DMS153 treated with DMSO at 0.1 percent for 48 hours (cell line): Measurements from ENCODE around the gene ACBD6.
"Not testable (repeated sequence)": the region's sequence is repeated elsewhere in the genome, so short reads cannot be mapped to it uniquely, and the experiment has no call there.

Source experiments
- DNase-seq: peaks from one replicate; lab custom pipeline; 2025; ENCODE audit not compliant: unreplicated experiment; lab: John Stamatoyannopoulos, UW

The ACBD6 gene

DNA sequence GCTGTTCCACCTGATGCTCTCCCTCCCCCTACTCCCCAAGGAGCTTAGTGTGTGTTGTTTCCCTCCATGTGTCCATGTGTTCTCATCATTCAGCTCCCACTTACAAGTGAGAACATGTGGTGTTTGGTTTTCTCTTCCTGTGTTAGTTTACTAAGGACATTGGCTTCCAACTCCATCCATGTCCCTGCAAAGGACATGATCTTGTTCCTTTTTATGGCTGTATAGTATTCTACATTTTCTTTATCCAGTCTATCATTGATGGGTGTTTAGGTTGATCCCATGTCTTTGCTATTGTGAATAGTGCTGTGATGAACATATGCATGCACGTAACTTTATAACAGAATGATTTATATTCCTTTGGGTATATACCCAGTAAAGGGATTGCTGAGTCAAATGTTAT is 81.2 kb downstream of the ACBD6 start:
- not testable (repeated sequence) for DNase-seq

DNA sequence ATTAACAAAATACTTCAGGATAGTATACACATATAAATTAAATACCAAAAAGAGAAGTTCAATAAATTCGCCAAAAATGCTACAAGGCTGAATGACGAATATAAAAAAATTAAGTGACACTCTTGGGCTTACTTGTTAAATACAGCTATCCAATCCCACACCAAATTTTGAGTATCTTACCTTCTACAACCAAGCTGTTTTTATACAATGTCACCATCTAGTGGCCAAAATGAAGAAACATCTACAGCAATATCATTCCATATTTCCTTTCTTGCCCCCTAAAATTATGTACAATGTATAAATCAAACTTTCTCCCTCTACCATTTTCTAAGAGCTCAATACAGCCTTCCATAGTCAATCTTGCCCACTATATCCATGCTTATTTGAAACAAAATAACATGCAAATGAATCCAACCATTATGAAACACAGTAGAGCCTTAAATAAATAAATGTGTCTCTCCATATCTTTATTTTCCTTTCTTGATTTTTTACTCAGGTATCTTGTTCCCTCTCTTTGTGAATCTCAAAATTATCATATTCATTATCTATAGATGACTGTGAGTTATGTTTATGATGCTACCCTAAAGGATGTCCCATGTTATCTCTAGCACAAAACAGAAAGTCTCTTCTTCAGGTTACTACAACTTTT is 86.3 kb downstream of the ACBD6 start:
- peak; percentile 80 for DNase-seq

DNA sequence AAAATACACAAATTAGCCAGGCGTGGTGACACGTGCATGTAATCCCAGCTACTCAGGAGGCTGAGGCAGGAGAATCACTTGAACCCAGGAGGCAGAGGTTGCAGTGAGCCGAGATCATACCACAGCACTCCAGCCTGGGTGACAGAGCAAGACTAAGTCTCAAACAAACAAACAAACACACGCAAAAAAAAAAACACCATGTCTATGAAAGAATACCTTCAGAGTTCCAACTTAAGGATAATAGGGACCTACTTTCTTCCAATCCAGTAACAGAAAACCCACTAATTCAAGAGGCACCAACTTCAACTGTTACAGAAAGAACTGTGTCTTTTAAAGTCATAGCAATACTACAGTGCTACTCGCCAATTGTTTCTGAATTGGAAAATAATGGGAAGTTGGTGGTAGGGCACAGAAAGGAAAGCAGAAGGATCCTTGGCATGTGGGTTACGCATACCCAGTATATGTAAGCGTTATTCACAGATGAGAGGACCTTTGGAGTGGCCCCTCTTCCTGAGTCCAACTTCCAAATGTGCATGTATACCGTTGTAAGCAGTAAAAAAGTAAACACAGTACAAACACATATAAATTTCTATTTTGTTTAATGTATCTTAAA is 87.0 kb downstream of the ACBD6 start:
- DNase-seq: no peak

DNA sequence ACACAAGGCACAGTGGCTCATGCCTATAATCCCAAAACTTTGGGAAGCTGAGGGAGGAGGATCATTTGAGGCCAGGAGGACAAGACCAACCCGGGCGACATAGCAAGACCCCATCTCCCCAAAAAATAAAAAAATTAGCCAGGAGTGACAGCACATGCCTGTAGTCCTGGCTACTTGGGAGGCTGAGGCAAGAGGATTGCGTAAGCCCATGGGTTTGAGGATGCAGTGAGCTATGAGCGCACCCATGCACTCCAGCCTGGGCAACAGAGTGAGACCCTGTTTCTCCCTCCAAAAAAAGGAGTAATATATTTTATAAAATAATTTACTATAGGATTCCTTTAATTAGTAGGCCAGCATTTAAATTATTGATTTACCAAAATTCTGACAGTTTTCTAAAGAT is 89.8 kb downstream of the ACBD6 start:
- no peak for DNase-seq

DNA sequence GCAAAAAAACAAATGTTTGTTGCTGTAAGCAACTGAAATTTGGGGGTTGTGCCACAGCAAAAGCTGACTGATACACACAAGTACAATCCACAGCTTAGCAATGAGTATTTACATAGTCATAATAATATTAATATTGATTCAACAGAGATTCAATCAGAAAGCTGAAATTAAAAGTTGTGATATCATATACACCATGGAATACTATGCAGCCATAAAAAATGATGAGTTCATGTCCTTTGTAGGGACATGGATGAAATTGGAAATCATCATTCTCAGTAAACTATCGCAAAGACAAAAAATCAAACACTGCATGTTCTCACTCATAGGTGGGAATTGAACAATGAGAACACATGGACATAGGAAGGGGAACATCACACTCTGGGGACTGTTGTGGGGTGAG is 94.2 kb downstream of the ACBD6 start:
- not testable (repeated sequence) for DNase-seq

DNA sequence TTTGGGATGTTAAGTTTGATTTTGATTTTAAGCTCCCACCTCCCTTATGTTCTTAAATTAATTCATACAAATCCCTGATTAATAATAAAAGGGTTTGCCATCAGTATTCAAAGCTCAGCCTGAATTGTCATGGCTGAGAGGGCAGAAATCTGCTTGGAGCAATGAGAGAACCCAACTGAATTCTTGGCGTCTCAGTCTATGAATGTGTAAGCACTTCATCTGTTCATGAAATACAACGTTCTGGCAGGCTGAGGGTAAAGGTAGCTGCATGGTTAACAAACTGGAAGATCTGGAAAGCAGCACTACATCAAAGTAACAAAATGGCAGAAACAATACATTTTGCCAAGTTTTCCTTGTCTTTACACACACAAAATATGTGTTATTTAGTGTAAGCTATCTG is 95.3 kb downstream of the ACBD6 start:
- DNase-seq: no peak

DNA sequence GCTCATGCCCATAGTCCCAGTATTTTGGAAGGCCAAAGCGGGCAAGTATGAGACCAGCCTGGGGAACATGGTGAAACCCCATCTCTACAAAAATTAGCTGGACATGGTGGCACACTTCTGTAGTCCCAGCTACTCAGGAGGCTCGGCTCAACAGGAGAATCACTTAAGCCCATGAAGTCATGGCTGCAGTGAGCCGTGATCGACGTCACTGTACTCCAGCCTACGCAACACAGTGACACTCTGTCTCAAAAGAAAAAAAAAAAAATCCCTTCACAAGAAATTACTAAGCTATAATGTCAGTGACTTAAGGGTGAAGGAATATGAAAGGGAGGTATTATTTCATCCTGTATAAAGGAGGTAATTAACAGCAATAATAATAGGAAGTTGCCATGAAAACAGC is 99.8 kb downstream of the ACBD6 start:
- DNase-seq: no peak

DNA sequence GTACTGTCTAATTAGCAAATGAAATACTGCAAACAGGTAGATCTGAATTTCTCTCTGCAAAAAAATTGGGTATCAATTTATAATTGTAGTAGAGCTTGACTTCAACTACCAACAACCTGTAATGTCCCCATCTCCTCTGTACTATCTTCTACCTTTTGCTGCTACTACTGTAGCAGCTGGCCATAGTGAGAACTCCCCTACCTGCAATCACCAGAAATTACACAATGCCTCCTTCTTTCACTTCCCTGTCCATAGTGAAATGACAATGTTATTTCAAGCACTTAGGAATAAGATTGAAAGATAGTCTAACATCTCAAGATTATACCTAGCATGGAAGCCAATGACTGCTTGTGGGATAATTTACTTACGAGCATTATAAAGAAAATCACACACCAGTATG is 100.4 kb downstream of the ACBD6 start:
- DNase-seq: no peak

DNA sequence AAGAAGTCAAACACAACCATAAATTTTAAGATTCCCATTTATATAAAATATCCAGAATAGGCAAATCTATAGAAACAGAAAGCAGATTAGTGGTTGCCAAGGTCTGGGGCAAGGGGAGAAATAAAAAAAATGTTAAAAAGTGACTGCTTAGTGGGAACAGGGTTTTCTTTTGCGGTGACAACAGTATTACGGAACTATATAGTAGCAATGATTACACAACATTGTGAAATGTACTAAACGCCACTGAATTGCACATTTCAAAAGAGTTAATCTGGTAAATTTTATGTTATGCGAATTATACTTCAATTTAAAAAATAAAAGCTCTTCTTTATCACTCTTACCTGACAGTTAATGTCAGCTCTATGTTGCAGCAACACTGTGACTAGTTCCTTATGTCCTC is 105.2 kb downstream of the ACBD6 start:
- DNase-seq: no peak

DNA sequence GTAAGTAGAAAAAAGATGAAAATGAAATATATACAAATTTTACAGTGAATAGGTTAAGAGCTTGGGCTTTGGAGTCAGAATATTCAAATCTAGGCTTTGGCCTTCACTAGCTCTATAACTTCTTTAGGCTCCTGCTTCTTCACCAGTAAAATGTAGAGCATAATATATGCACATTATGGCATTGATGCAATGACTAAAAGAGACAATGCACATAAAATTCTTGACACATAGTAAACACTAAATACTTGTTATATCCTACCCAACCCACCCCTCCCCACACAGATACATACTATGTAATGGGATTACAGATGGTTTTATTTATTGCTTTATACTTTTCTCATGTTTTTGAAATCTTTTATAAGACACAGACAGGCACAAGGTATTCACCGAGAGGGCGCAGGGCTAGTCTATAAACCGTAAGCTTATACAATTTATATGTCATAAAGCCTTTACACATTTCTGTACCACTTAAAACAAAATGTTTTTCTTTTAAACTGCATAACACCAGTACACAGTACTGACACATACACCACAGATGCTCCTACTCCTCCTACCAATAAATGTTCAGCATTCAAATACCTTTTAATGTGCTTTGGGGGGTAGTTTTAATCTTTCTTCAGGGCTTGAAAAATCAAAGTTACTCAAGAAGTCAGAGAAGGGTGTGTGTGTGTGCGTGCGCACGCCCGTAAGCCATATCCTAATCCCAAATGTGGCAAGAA is 109.8 kb downstream of the ACBD6 start:
- DNase-seq: no peak

DNA sequence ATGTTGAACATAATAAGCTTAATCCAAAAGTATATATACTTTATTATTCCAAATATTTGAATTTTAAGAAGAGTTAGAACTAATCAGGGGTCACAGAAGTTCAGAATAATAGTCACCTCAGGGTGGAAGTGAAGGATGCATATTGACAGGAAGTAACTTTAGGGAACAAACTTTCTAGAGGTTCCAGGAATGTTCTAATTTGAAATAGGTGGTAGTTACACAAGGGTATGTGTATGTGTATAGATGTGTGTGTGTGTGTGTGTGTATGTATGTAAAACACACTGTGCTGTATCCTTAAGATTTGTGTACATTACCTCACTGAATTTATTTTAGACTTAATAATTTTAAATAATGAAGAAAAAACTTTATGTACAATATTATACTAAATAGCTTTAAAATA is 110.4 kb downstream of the ACBD6 start:
- DNase-seq: no peak

DNA sequence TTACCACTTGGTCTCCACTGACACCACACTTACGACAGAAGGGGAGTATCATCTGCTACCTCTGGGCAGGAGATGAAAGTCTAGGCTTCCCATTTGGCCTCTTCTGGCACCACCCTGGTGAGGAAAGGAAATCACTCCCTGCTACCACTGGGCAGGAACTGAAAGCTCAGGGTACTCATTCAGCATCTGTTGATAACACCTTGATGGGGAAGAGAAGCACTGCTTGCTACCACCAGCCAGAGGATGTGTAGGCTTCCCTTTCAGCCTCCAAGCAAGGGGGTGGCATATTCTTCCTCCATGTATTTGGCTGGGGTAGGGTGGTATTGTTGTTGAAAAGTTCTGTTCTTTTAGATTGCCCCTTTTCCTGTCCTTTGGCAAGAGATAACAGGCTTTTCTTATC is 115.0 kb downstream of the ACBD6 start:
- DNase-seq: no peak

DNA sequence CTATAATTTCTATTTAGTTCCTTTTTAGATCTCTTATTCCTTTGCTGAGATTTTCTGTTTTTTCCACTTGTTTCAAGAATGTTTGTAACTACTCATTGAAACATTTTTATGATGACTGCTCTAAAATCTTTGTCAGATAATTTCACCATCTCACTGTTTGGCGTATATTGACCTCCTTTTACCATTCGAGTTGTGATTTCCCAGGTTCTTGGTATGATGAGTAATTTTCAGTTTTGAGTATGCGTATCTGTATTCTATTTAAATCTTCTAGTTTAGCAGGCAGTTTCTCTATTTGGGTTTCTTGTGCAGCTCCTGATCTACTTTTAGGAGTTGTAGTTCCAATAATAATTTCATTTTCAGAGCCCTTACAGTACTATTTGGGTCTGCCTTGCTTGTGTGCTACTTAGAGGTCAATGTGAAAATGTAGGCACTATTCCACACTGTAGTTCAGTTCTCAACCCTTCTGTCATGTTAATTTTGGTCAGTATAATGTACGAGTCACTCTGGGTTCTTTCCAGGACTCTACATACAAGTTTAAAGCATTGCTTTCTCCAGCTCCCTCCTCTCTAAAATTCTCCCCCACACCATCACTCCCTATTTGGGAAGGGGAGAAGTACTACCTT is 115.5 kb downstream of the ACBD6 start:
- no peak for DNase-seq

DNA sequence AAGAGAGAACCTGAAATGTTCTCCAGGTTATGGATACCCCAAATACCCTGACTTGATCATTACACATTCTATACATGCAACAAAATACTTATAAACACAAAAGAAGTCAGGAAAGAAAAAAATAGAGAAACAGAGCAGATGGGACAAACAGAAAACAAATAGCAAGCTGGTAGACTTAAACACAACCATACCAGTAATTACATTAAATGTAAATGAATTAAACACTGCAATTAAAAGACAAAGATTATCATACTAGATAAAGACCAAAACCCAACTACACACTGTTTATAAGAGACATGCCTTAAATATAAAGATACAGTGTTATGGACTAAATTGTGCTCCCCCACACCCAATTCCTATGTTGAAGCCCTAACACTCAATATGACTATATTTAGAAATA is 117.2 kb downstream of the ACBD6 start:
- no peak for DNase-seq

DNA sequence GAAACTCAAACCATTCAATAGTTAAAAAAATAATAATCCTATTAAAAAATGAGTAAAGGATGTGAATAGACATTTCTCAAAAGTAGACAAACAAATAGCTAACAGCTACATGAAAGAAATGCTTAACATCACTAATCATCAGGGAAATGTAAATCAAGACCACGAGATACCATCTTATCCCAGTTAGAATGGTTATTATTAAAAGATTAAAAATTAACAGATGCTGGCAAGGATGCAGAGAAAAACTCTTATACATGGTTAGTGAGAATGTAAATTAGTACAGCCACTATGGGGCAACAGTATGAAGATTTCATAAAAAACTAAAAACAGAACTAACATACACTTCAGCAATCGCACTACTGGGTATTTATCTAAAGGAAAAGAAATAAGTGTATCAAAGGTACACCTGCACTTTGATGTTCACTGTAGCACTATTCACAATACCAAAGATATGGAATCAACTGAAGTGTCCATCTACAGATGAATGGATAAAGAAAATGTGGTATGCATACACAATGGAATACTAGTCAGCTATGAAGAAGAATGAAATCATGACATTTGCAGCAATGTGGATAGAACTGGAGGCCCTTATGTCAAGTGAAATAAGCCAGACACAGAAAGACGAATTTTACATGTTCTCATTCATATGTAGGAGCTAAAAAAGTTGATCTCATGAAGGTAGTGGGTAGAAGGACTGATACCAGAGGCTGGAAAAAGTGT is 117.9 kb downstream of the ACBD6 start:
- DNase-seq: no peak

DNA sequence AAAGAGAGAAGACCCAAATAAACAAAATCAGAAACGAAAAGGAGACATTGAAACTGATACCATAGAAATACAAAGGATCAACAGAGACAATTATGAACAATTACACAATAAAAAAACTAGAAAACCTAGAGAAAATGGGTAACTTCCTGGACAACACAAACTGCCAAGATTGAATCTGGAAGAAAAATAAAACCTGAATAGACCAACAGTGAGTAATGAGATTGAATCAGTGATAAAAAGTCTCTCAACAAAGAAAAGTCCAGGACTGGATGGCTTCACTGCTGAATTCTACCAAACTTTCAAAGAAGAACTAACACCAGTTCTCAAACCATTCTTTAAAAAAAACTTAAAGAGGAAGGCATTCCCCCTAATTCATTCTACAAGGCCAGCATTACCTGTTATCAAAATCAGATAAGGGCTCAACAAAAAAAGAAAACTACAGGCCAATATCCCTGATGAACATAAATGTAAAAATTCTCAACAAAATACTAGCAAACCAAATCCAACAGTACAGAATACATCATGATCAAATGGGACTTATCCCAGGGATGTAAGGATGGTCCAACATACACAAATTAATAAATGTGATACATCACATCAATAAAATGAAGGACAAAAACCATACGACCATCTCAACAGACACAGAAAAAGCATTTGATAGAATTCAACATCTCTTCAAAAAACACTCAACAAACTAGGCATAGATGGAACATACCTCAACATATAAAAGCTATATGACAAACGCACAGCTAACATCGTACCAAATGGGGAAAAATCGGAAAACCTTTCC is 119.9 kb downstream of the ACBD6 start:
- DNase-seq: no peak

DNA sequence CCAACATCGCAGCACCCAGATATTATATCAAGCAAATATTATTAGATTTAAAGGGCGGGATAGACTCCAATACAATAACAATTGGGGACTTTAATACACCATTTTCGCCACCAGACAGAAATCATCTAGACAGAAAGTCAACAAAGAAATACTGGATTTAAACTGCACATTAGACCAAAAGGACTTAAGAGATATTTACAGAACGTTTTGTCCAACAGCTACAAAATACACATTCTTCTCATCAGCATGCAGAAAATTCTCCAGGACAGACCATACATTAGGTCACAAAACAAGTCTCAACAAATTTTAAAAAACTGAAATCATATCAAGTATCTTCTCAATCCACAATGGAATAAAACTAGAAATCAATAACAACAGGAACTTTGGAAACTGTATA is 121.2 kb downstream of the ACBD6 start:
- no peak for DNase-seq

DNA sequence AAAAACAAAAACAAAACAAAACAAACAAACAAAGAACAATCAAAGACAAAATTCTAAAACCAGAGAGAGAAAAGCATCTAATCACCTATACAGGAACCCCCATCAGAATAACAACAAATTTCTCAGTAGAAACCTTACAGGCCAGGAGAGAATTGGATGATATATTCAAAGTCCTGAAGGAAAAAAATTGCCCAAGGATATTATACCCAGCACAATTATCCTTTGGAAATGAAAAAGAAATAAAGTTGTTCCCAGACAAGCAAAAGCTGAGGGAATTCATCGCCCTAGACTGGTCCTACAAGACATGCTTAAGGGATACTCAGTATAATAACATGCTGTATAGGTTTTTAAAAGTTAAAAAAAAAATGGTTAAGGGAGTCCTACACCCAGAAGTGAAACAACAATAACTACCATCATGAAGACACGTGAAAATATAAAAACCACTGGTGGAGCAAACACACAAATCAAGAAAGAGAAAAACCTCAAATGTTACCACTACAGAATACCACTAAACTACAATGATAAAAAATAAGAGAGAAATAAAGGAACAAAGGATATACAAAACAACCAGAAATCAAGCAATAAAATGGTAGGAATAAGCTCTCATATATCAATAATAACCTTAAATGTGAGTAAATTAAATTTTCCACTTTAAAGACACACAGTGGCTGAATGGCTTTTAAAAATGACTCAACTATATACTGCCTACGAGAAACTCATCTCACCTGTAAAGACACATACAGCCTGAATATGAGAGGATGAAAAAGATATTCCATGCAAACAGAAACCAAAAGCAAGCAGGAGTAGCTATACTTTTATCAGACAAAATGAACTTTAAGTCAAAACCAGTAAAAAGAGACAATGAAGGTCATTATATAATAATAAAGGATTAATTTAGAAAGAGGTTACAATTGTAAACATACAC is 121.9 kb downstream of the ACBD6 start:
- no peak for DNase-seq

DNA sequence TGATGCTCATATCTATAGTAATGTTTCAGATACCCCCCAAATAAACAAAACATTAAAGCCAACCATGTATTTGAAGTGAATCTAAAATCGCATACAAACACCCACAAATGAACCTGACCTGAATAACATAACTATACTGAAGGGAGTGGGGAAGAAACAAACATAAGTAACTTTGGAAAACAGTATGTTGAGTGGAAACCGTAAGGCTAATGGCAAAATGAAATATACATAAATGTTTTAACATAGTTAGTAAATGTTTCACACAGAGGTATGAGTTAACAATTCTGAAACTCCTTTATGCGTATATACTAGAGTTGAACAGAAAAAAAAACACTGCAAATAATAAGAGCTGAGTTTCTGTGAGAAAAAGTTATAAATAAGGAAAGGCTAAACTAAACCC is 125.6 kb downstream of the ACBD6 start:
- DNase-seq: no peak

DNA sequence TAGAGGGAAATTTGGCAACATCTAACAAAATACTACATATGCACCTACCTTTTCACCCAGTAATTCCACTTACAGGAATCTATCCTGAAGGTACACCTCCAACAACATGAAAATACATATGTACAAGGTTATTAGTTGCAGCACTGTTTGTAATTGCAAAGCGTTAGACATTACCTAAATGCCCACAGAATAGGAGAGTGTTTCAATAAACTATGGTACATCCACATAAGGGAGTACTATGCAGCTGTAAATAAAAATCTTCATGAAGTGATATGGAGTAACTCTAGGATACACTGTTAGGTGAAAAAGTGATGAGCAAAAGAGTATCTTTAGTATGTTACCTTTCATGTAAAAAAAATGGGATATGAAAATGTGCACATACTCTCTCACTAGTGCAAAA is 126.1 kb downstream of the ACBD6 start:
- DNase-seq: no peak
